H9 (cell line): ENCODE data around the gene PAPOLG. TPM values are rescaled to one million over a fixed set of nuclear protein-coding genes. Genes with fewer than 3 reads are reported as not detected.

Source experiments
- DNase-seq: peaks from one replicate; pipeline ENCODE4 v3.0.0-alpha.2; 2017
- H2AFZ ChIP-seq: one replicate; pipeline ENCODE4 v1.6.1; 2013; ENCODE audit warnings: mild to moderate bottlenecking, low read length, control low read depth, moderate library complexity
- H2AK5ac ChIP-seq: 2 replicates; pipeline ENCODE4 v1.6.1; 2013; ENCODE audit warnings: low read length, control low read depth, mixed read lengths; ENCODE audit not compliant: insufficient read length
- H2BK120ac ChIP-seq: one replicate; pipeline ENCODE4 v1.6.1; 2013; ENCODE audit warnings: low read depth, mild to moderate bottlenecking, low read length, control low read depth, inconsistent platforms; ENCODE audit not compliant: poor library complexity, severe bottlenecking
- H2BK12ac ChIP-seq: 2 replicates; pipeline ENCODE4 v1.6.1; 2013; ENCODE audit warnings: low read length, control low read depth, mixed read lengths, low read depth; ENCODE audit not compliant: insufficient read length
- H2BK15ac ChIP-seq: 2 replicates; pipeline ENCODE4 v1.6.1; 2013; ENCODE audit warnings: low read depth, low read length, control low read depth
- H2BK20ac ChIP-seq: one replicate; pipeline ENCODE4 v1.6.1; 2013; ENCODE audit warnings: low read depth, mild to moderate bottlenecking, low read length, control low read depth, inconsistent platforms; ENCODE audit not compliant: poor library complexity, severe bottlenecking
- H2BK5ac ChIP-seq: 2 replicates; pipeline ENCODE4 v1.6.1; 2013; ENCODE audit warnings: low read length, control low read depth, mixed read lengths; ENCODE audit not compliant: insufficient read length
- H3K14ac ChIP-seq: 2 replicates; pipeline ENCODE4 v1.6.1; 2013; ENCODE audit warnings: low read length, control low read depth; ENCODE audit not compliant: insufficient read depth
- H3K18ac ChIP-seq: 2 replicates; pipeline ENCODE4 v1.6.1; 2013; ENCODE audit warnings: low read depth, mild to moderate bottlenecking, mixed read lengths, low read length, control low read depth; ENCODE audit not compliant: insufficient read length
- H3K23ac ChIP-seq: 2 replicates; pipeline ENCODE4 v1.6.1; 2013; ENCODE audit warnings: low read length, control low read depth, mixed read lengths, low read depth; ENCODE audit not compliant: insufficient read length
- H3K23me2 ChIP-seq: 2 replicates; pipeline ENCODE4 v1.6.1; 2013; ENCODE audit warnings: low read depth, mild to moderate bottlenecking, mixed read lengths, low read length, control low read depth; ENCODE audit not compliant: insufficient read length, poor library complexity, severe bottlenecking
- H3K27ac ChIP-seq: 2 replicates; pipeline ENCODE4 v1.5.1; 2013; ENCODE audit warnings: low read length, control low read depth, mixed read lengths, low read depth; ENCODE audit not compliant: insufficient read length
- H3K27me3 ChIP-seq: 2 replicates; pipeline ENCODE4 v1.6.1; 2013; ENCODE audit warnings: low read length, control low read depth, inconsistent platforms; ENCODE audit not compliant: insufficient read depth
- H3K4ac ChIP-seq: 2 replicates; pipeline ENCODE4 v1.6.1; 2013; ENCODE audit warnings: low read depth, mild to moderate bottlenecking, control low read depth, inconsistent platforms, low read length, moderate library complexity
- H3K4me1 ChIP-seq: 2 replicates; pipeline ENCODE4 v1.6.1; 2013; ENCODE audit warnings: low read length, control low read depth, inconsistent platforms; ENCODE audit not compliant: insufficient read depth
- H3K4me2 ChIP-seq: 2 replicates; pipeline ENCODE4 v1.6.1; 2013; ENCODE audit warnings: low read length, control low read depth, mixed read lengths; ENCODE audit not compliant: insufficient read length, insufficient read depth
- H3K56ac ChIP-seq: 2 replicates; pipeline ENCODE4 v1.6.1; 2013; ENCODE audit warnings: low read depth, mild to moderate bottlenecking, mixed read lengths, low read length, control low read depth; ENCODE audit not compliant: insufficient read length
- H3K79me1 ChIP-seq: 2 replicates; pipeline ENCODE4 v1.6.1; 2013; ENCODE audit warnings: low read depth, mild to moderate bottlenecking, moderate library complexity, low read length, control low read depth, inconsistent platforms; ENCODE audit not compliant: insufficient read depth, poor library complexity, severe bottlenecking
- H3K79me2 ChIP-seq: 2 replicates; pipeline ENCODE4 v1.6.1; 2013; ENCODE audit warnings: low read length, control low read depth, inconsistent platforms; ENCODE audit not compliant: insufficient read depth
- H3K9ac ChIP-seq: 2 replicates; pipeline ENCODE4 v1.6.1; 2013; ENCODE audit warnings: low read length, control low read depth, mixed read lengths; ENCODE audit not compliant: insufficient read length; ENCODE audit errors: extremely low read depth
- H3K9me3 ChIP-seq: one replicate; pipeline ENCODE4 v1.6.1; 2013; ENCODE audit warnings: low read depth, low read length, inconsistent platforms; ENCODE audit not compliant: control insufficient read depth
- H3T11ph ChIP-seq: one replicate; pipeline ENCODE4 v1.6.1; 2013; ENCODE audit warnings: mild to moderate bottlenecking, low read length, control low read depth, inconsistent platforms
- H4K20me1 ChIP-seq: one replicate; pipeline ENCODE4 v1.6.1; 2013; ENCODE audit not compliant: control insufficient read depth, insufficient read length, insufficient read depth
- H4K5ac ChIP-seq: 2 replicates; pipeline ENCODE4 v1.6.1; 2013; ENCODE audit warnings: low read depth, mild to moderate bottlenecking, mixed read lengths, low read length, control low read depth; ENCODE audit not compliant: insufficient read length
- H4K8ac ChIP-seq: replicated peaks from 2 replicates; pipeline ENCODE4 v1.6.1; 2013; ENCODE audit warnings: low read length, control low read depth, mixed read lengths, low read depth; ENCODE audit not compliant: insufficient read length
- H4K91ac ChIP-seq: 2 replicates; pipeline ENCODE4 v1.6.1; 2013; ENCODE audit warnings: low read depth, mild to moderate bottlenecking, moderate library complexity, mixed read lengths, low read length, control low read depth; ENCODE audit not compliant: insufficient read length
- H3K27ac Mint-ChIP-seq, 3 experiments: 2 replicates in 2 of 3; 3 replicates in 1 of 3; pipeline ENCODE4 v1.8.0; 2020 to 2021; ENCODE audit warnings: mixed read lengths in 3 of 3, mild to moderate bottlenecking in 1 of 3, moderate library complexity in 1 of 3
- H3K27me3 Mint-ChIP-seq: 2 replicates; pipeline ENCODE4 v1.8.0; 2021; ENCODE audit warnings: low read depth, mild to moderate bottlenecking, moderate library complexity, mixed read lengths
- H3K36me3 Mint-ChIP-seq, 3 experiments: 2 replicates in 2 of 3; 3 replicates in 1 of 3; pipeline ENCODE4 v1.8.0; 2020 to 2021; ENCODE audit warnings: low read depth in 3 of 3, mixed read lengths in 3 of 3; ENCODE audit not compliant: insufficient read depth in 1 of 3
- H3K4me1 Mint-ChIP-seq, 2 experiments: 2 replicates each; pipeline ENCODE4 v1.8.0; 2020; ENCODE audit warnings: mixed read lengths in 2 of 2
- H3K4me3 Mint-ChIP-seq, 2 experiments: 2 replicates in 1 of 2; 3 replicates in 1 of 2; pipeline ENCODE4 v1.8.0; 2020 to 2021; ENCODE audit warnings: mild to moderate bottlenecking in 2 of 2, mixed read lengths in 2 of 2, moderate library complexity in 1 of 2
- H3K9me3 Mint-ChIP-seq, 2 experiments: 2 replicates in 1 of 2; 3 replicates in 1 of 2; pipeline ENCODE4 v1.8.0; 2020; ENCODE audit warnings: mild to moderate bottlenecking in 2 of 2, mixed read lengths in 2 of 2, moderate library complexity in 1 of 2
- total RNA-seq: library from RNA; stranded (reverse); gene quantifications from 2 replicates; pipeline ENCODE4 v1.2.1, GENCODE V29; 2021
- TF ChIP-seq, protein P1 (sequence below): fragments of 200-600 bp; sonication (generic); conservative IDR thresholded peaks from 3 replicates; pipeline ENCODE4 v1.8.0; 2021; ENCODE audit warnings: antibody characterized with exemption, mild to moderate bottlenecking

The PAPOLG gene
- total RNA-seq, 1 experiment from 2014 or later: 19.2 TPM

DNA sequence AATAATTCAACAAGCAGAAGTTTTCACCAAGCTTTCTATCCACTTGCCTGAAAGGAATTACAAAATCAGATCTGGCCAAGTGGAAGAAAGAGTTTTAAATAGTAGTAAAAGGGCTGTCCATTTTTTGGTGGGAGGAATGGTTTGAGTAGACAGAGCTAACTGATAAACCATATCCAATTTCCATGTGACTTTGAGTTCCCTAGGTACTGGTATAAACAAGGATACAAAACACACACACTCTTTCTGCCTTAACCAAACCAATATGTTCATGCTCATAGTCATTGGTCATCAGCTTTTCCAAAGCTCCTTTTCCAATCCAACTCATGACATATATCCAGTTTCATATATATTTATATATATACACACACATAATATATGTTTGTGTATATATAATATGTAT is 75.9 kb downstream of the PAPOLG start:
- no peak overlapping the region for H3K9ac ChIP-seq
- H3K27ac Mint-ChIP-seq: no peak overlapping the region
- H2BK120ac ChIP-seq: no peak overlapping the region
- H3K18ac ChIP-seq: no peak overlapping the region
- H3K14ac ChIP-seq: no peak overlapping the region
- no peak overlapping the region for H3K4me2 ChIP-seq
- H4K5ac ChIP-seq: no peak overlapping the region
- no peak overlapping the region for H3K27ac ChIP-seq
- no peaks in the 10 kb centered on the region for H3K23me2 ChIP-seq
- no peak overlapping the region for H4K91ac ChIP-seq
- no peak overlapping the region for H2AFZ ChIP-seq
- TF ChIP-seq, protein P1, sequence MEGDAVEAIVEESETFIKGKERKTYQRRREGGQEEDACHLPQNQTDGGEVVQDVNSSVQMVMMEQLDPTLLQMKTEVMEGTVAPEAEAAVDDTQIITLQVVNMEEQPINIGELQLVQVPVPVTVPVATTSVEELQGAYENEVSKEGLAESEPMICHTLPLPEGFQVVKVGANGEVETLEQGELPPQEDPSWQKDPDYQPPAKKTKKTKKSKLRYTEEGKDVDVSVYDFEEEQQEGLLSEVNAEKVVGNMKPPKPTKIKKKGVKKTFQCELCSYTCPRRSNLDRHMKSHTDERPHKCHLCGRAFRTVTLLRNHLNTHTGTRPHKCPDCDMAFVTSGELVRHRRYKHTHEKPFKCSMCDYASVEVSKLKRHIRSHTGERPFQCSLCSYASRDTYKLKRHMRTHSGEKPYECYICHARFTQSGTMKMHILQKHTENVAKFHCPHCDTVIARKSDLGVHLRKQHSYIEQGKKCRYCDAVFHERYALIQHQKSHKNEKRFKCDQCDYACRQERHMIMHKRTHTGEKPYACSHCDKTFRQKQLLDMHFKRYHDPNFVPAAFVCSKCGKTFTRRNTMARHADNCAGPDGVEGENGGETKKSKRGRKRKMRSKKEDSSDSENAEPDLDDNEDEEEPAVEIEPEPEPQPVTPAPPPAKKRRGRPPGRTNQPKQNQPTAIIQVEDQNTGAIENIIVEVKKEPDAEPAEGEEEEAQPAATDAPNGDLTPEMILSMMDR: no peak
- H4K20me1 ChIP-seq: no peaks in the 10 kb centered on the region
- no peak overlapping the region for H4K8ac ChIP-seq
- H3K56ac ChIP-seq: no peak overlapping the region
- H3K4me1 ChIP-seq: no peaks in the 10 kb centered on the region; the same call in 1 of the 2 replicates
- H3K4me3 Mint-ChIP-seq: no peak overlapping the region
- peaks cover 16% of the 10 kb centered on the region in 2 experiments for H3K4me1 Mint-ChIP-seq
- no peak overlapping the region for H3K4ac ChIP-seq
- no peak overlapping the region for H2BK5ac ChIP-seq
- DNase-seq: no peak
- H3K36me3 Mint-ChIP-seq: no peaks in the 10 kb centered on the region
- H3T11ph ChIP-seq: no peak overlapping the region
- H3K79me2 ChIP-seq: no peaks in the 10 kb centered on the region
- peaks cover 3% of the 10 kb centered on the region; the same call in 1 of the 2 replicates for H3K27me3 ChIP-seq
- H2AK5ac ChIP-seq: no peak overlapping the region
- no peaks in the 10 kb centered on the region for H3K9me3 ChIP-seq
- no peak overlapping the region for H2BK12ac ChIP-seq
- H2BK20ac ChIP-seq: no peak overlapping the region
- H2BK15ac ChIP-seq: no peak overlapping the region
- H3K79me1 ChIP-seq: no peaks in the 10 kb centered on the region
- H3K9me3 Mint-ChIP-seq: no peaks in the 10 kb centered on the region
- no peak overlapping the region for H3K23ac ChIP-seq
- H3K27me3 Mint-ChIP-seq: peaks cover 74% of the 10 kb centered on the region
